Esophagus squamous epithelium (tissue), 4 donors: Measurements from ENCODE around the gene XG.

Experiments
- CTCF ChIP-seq, 6 experiments: fragments of 450-650 bp in 4 of 6; fragments of 200-600 bp in 2 of 6; sonication (generic) in 2 of 6; IDR thresholded peaks; one replicate each; pipeline ENCODE4 v1.5.1; 2016 to 2019; ENCODE audit warnings: antibody characterized with exemption in 6 of 6, mild to moderate bottlenecking in 4 of 6, moderate library complexity in 4 of 6
- POLR2A ChIP-seq, 4 donors: fragments of 450-650 bp; IDR thresholded peaks; one replicate each; pipeline ENCODE4 v1.6.1; 2017; ENCODE audit warnings: antibody characterized with exemption in 4 of 4, mild to moderate bottlenecking in 4 of 4, moderate library complexity in 3 of 4

GRCh38 chrX:2781226-2781571 is 29.4 kb downstream of the XG start:
- no peak for TF ChIP-seq POLR2A (IDR thresholded peaks at IDR 0.05)
- TF ChIP-seq CTCF (IDR thresholded peaks at IDR 0.05), result no peak
